GM15510 (cell line): ENCODE data around the gene PTX3.

Experiments used
- POLR2A ChIP-seq: IDR thresholded peaks from 3 replicates; pipeline ENCODE4 v1.6.1; 2011; ENCODE audit warnings: borderline replicate concordance; ENCODE audit not compliant: insufficient read length; ENCODE audit errors: extremely low read depth

The PTX3 gene

GRCh38 chr3:157412323-157412855, 24.3 kb upstream of the PTX3 start:
- TF ChIP-seq POLR2A, result no peak

GRCh38 chr3:157414861-157415260, 21.8 kb upstream of the PTX3 start:
- TF ChIP-seq POLR2A, result no peak

GRCh38 chr3:157416347-157417087, 20.1 kb upstream of the PTX3 start:
- no peak for TF ChIP-seq POLR2A

- no peak for TF ChIP-seq POLR2A
These were observed 19.4 kb upstream of the PTX3 start for GRCh38 chr3:157417247-157417646.

GRCh38 chr3:157418104-157418503, 18.5 kb upstream of the PTX3 start:
- TF ChIP-seq POLR2A, result no peak

- no peak for TF ChIP-seq POLR2A
These were observed 16.0 kb upstream of the PTX3 start for GRCh38 chr3:157420606-157421130.

GRCh38 chr3:157423337-157423736, 13.3 kb upstream of the PTX3 start:
- no peak for TF ChIP-seq POLR2A

GRCh38 chr3:157427901-157428300, 8.7 kb upstream of the PTX3 start:
- no peak for TF ChIP-seq POLR2A

GRCh38 chr3:157428853-157429252, 7.8 kb upstream of the PTX3 start:
- no peak for TF ChIP-seq POLR2A

- TF ChIP-seq POLR2A, result no peak
These were observed 6.9 kb upstream of the PTX3 start for GRCh38 chr3:157429708-157430107.

- TF ChIP-seq POLR2A, result no peak
These were observed 1.6 kb downstream of the PTX3 start for GRCh38 chr3:157438194-157438730.

- TF ChIP-seq POLR2A, result no peak
These were observed 4.5 kb downstream of the PTX3 start for GRCh38 chr3:157441102-157441624.

GRCh38 chr3:157442729-157443128, 6.1 kb downstream of the PTX3 start:
- TF ChIP-seq POLR2A, result no peak

GRCh38 chr3:157443905-157444796, 7.5 kb downstream of the PTX3 start:
- no peak for TF ChIP-seq POLR2A

GRCh38 chr3:157444797-157445184, 8.1 kb downstream of the PTX3 start:
- no peak for TF ChIP-seq POLR2A
